Measurements from ENCODE around the gene CIPC.
A peak's percentile ranks its signal among the peaks of the same experiment; 100 is the strongest.

Gene CIPC

GRCh38 chr14:77130386-77130785 lies 32.3 kb downstream of the CIPC start:
- DNase-seq (ENCODE audit: low read depth, low spot score): no peak
- TF ChIP-seq POLR2AphosphoS5 (IDR thresholded peaks at IDR 0.05; ENCODE audit: borderline replicate concordance, low read depth, low read length) (no peak), FOXP2 (optimal IDR thresholded peaks at IDR 0.05; ENCODE audit: control extremely low read depth, extremely low read length, insufficient read depth) (no peak), EZH2 (IDR thresholded peaks at IDR 0.05) (no peak)
- H3K27ac ChIP-seq: no peak overlapping the region
- no peaks in the 10 kb centered on the region for H3K9me3 ChIP-seq (ENCODE audit: low read depth, low read length)
- H3K9ac ChIP-seq (ENCODE audit: insufficient read length): no peak overlapping the region
- no peaks in the 10 kb centered on the region for H3K36me3 ChIP-seq (ENCODE audit: insufficient read depth, low read length)
- H3K4me3 ChIP-seq: no peak overlapping the region

DNA sequence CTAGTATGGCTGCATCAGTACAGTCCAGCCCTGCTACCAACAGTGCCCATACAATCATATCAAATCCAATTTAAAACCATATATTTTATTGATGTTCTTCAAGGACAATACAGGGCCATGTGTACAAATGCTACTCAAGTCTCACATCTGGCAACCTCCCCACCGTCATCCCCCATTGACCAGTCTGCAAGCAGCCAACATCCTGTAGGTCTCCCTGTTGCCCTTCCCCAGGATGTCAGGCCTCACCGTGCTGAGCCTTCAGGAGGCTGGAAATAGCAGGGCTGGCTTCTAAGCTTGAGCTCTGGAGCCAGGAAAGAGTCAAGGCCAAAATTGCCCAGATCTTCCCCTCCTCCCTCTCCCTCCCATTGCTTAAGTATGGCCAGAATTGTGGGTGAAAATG lies 33.1 kb downstream of the CIPC start:
- no peaks in the 10 kb centered on the region for H3K36me3 ChIP-seq (ENCODE audit: insufficient read depth, low read length)
- no peak for DNase-seq (ENCODE audit: low read depth, low spot score)
- TF ChIP-seq EZH2 (IDR thresholded peaks at IDR 0.05) (no peak), POLR2AphosphoS5 (IDR thresholded peaks at IDR 0.05; ENCODE audit: borderline replicate concordance, low read depth, low read length) (no peak), FOXP2 (optimal IDR thresholded peaks at IDR 0.05; ENCODE audit: control extremely low read depth, extremely low read length, insufficient read depth) (no peak)

GRCh38 chr14:77131871-77132486 lies 33.9 kb downstream of the CIPC start:
- Histone ChIP-seq H3K9me3 (ENCODE audit: low read depth, low read length) (no peaks in the 10 kb centered on the region), H3K27ac (no peak overlapping the region), H3K36me3 (ENCODE audit: insufficient read depth, low read length) (no peaks in the 10 kb centered on the region), H3K4me3 (no peak overlapping the region), H3K9ac (ENCODE audit: insufficient read length) (no peak overlapping the region)
- TF ChIP-seq FOXP2 (optimal IDR thresholded peaks at IDR 0.05; ENCODE audit: control extremely low read depth, extremely low read length, insufficient read depth) (no peak), POLR2AphosphoS5 (IDR thresholded peaks at IDR 0.05; ENCODE audit: borderline replicate concordance, low read depth, low read length) (no peak), EZH2 (IDR thresholded peaks at IDR 0.05) (no peak)
- no peak for DNase-seq (ENCODE audit: low read depth, low spot score)

More for the DNA sequence above, 33.1 kb downstream of the CIPC start:
- Histone ChIP-seq H3K9ac (ENCODE audit: insufficient read length) (no peak overlapping the region), H3K4me3 (no peak overlapping the region), H3K27ac (no peak overlapping the region), H3K9me3 (ENCODE audit: low read depth, low read length) (no peaks in the 10 kb centered on the region)

DNA sequence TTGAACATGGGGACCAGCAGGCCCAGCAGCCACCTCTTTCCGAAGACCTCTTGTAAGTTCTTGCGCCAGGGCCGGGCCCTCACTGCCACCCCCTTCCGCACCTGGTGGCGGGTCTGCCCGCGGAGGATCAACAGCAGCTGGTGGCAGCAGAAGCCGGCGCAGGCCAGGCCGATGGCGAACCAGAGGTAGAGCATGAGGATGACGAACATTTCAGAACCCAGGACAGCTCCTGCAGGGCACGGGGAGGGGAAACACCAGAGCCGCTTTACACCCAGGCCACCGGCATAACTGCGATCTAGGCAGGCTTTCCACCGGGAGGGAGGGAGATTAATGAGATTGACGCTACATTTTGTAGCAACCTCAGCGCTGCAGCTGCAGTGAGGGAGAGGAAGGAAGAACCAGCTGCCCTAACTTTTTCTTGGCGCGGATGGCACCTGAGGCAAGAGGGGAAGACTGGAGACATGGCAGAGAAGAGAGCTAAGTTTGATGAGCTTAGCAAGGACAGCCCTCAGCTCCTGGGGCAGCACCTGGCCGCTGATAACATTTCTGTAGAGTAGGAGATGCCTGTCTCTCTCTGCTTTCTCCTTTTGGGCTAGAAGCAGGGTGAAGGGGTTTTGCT lies 35.8 kb downstream of the CIPC start:
- H3K9me3 ChIP-seq (ENCODE audit: low read depth, low read length): no peaks in the 10 kb centered on the region
- no peak overlapping the region for H3K27ac ChIP-seq
- TF ChIP-seq EZH2 (IDR thresholded peaks at IDR 0.05) (no peak), FOXP2 (optimal IDR thresholded peaks at IDR 0.05; ENCODE audit: control extremely low read depth, extremely low read length, insufficient read depth) (no peak), POLR2AphosphoS5 (IDR thresholded peaks at IDR 0.05; ENCODE audit: borderline replicate concordance, low read depth, low read length) (no peak)
- no peaks in the 10 kb centered on the region for H3K36me3 ChIP-seq (ENCODE audit: insufficient read depth, low read length)
- no peak overlapping the region for H3K9ac ChIP-seq (ENCODE audit: insufficient read length)
- no peak overlapping the region for H3K4me3 ChIP-seq
- DNase-seq (ENCODE audit: low read depth, low spot score): peak; percentile 28

GRCh38 chr14:77139022-77139421 lies 41.0 kb downstream of the CIPC start:
- Histone ChIP-seq H3K9ac (ENCODE audit: insufficient read length) (no peak overlapping the region), H3K4me3 (no peak overlapping the region)

GRCh38 chr14:77139540-77140358 lies 41.7 kb downstream of the CIPC start:
- Histone ChIP-seq H3K27ac (no peak overlapping the region), H3K9me3 (ENCODE audit: low read depth, low read length) (no peaks in the 10 kb centered on the region), H3K9ac (ENCODE audit: insufficient read length) (no peak overlapping the region), H3K4me3 (peak overlapping the region; percentile 64), H3K36me3 (ENCODE audit: insufficient read depth, low read length) (no peaks in the 10 kb centered on the region)
- TF ChIP-seq POLR2AphosphoS5 (IDR thresholded peaks at IDR 0.05; ENCODE audit: borderline replicate concordance, low read depth, low read length) (no peak), EZH2 (IDR thresholded peaks at IDR 0.05) (no peak), FOXP2 (optimal IDR thresholded peaks at IDR 0.05; ENCODE audit: control extremely low read depth, extremely low read length, insufficient read depth) (no peak)
- DNase-seq (ENCODE audit: low read depth, low spot score): no peak

More at GRCh38 chr14:77139022-77139421, 41.0 kb downstream of the CIPC start:
- no peaks in the 10 kb centered on the region for H3K36me3 ChIP-seq (ENCODE audit: insufficient read depth, low read length)
- H3K27ac ChIP-seq: no peak overlapping the region
- TF ChIP-seq POLR2AphosphoS5 (IDR thresholded peaks at IDR 0.05; ENCODE audit: borderline replicate concordance, low read depth, low read length): no peak
- no peak for TF ChIP-seq EZH2 (IDR thresholded peaks at IDR 0.05)
- TF ChIP-seq FOXP2 (optimal IDR thresholded peaks at IDR 0.05; ENCODE audit: control extremely low read depth, extremely low read length, insufficient read depth): no peak
- DNase-seq (ENCODE audit: low read depth, low spot score): no peak
- H3K9me3 ChIP-seq (ENCODE audit: low read depth, low read length): no peaks in the 10 kb centered on the region

- no peak for DNase-seq (ENCODE audit: low read depth, low spot score)
- TF ChIP-seq EZH2 (IDR thresholded peaks at IDR 0.05) (no peak), POLR2AphosphoS5 (IDR thresholded peaks at IDR 0.05; ENCODE audit: borderline replicate concordance, low read depth, low read length) (no peak), FOXP2 (optimal IDR thresholded peaks at IDR 0.05; ENCODE audit: control extremely low read depth, extremely low read length, insufficient read depth) (no peak)
- no peaks in the 10 kb centered on the region for H3K9me3 ChIP-seq (ENCODE audit: low read depth, low read length)
- H3K27ac ChIP-seq: no peak overlapping the region
- no peak overlapping the region for H3K9ac ChIP-seq (ENCODE audit: insufficient read length)
- H3K4me3 ChIP-seq: peak overlapping the region; percentile 64
- no peaks in the 10 kb centered on the region for H3K36me3 ChIP-seq (ENCODE audit: insufficient read depth, low read length)
These were observed 42.5 kb downstream of the CIPC start for GRCh38 chr14:77140359-77141213.
